GM21737 (cell line): ENCODE measurements around the gene GREB1.

Experiments used
- ATAC-seq: cut with Tn5 transposase; IDR thresholded peaks from one replicate; pipeline ENCODE4 v1.9.1; 2021; ENCODE audit warnings: mild to moderate bottlenecking, moderate library complexity; ENCODE audit not compliant: unreplicated experiment

The GREB1 gene

DNA sequence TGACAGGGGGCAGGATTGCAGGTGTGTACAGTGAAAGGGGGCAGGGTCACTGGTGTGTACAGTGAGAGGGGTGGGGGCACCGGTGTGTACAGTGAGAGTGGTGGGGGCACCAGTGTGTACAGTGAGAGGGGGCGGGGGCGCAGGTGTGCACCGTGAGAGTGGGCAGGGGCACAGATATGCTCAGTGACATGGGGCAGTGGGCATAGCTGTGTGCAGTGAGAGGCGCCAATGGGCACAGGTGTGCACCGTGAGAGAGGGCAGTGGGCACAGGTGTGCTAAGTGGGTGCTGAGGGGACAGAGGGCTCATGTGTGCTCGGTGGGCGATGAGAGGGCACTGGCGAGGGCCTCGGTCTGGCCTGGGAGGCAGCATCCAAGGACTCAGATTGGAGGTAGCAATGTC is 63.0 kb downstream of the GREB1 start:
- ATAC-seq: no peak

DNA sequence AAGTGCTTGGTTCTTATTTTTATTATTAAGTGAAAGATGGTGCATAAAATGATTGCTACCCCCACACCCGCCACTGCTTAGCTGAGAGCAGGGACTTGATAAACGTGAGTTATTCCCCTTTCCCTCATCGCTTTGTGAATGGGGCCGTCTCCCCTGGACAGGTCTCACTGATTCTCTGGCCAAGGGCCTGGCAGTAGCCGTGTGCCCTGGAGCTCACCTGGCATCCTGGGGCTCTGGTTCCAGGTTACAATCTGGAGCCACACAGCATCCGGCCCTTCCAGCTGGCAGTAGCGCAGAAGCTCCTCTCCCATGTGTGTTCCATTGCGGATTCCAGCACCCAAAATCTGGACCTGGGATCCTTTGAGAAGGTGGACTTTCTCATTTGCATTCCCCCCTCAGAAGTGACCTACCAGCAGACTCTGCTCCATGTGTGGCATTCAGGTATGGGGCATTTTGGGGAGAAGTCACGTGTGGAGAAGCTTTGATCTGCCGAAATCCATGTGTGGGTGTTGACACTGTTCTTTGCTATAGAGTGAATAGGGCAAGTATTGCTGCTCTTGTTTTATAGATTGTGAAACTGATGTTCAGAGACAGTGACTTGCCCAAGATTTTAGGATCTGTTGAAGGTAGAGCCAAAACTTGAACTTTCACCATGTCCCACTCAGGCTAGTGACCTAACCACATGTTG is 63.8 kb downstream of the GREB1 start:
- no peak for ATAC-seq

DNA sequence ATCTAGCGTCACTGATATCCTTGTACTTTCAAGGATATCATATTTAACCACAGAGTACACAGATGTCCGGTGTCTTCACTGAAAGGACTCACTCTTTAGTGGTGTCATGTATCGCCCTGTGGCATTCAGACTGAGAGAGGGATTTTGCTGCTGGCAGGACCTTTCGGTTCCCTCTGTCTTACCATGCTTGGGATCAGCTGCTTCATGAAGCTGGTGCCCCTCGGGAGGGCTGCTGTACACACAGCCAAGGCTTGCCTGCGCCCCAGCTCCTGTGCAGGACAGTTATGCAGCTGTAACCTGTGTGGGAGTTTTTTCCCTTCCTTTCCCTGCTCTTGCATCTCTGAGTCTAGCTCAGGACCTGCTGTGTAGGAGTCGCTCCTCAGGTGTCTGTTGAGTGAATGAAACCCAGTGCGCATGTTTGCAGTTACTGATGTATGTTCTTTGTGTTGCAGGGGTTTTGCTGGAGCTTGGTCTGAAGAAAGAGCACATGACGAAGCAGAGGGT is 64.4 kb downstream of the GREB1 start:
- no peak for ATAC-seq

DNA sequence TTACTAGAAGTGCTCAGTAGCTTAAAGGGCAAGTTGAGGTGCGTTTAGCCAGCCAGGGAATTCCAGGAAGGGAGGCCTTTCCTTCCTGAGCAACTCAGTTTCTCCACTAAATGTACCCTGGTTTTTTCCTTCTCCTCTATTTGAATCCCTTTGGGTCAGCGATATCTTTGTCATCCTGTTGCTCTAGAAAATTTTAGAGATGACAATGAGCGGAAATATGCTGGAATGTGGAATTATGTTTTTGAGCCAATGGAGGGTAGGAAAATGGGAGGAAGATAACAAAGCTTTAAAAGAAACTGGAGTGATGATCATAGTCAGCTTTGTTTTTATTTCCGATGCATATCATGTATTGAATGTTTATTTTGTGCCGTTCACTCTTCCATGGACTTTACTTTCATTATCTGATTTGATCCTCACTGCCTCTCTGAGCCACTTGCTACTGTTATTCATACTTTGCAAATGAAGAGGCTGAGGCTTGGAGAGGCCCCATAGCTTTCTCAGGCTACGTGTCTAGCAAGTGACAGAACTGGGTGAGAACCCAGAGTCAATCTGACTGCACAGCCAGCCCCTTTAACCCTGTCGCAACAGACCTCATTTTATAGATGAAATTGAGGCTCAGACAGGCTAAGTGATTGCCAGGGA is 68.8 kb downstream of the GREB1 start:
- ATAC-seq: no peak

DNA sequence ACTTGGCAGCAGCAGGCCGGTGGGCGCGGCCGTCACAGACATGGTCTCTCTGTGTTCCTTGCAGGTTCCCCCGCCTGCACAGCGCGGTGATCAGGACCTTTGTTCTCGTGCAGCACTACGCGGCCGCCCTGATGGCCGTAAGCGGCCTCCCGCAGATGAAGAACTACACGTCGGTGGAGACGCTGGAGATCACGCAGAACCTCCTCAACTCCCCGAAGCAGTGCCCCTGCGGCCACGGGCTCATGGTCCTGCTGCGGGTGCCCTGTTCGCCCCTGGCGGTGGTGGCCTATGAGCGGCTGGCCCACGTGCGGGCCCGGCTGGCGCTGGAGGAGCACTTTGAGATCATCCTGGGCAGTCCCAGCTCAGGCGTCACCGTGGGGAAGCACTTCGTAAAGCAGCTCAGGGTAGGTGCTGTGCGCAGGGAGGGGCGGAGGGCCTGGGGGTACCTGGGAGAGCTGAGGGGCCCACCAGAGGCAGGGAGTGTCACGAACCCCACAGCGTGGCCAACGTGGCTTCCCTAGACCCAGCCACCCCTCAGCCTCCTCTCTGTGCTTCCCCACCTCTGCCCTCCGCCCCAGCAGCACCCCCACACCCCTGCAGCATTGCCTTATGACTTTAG is 76.9 kb downstream of the GREB1 start:
- no peak for ATAC-seq

DNA sequence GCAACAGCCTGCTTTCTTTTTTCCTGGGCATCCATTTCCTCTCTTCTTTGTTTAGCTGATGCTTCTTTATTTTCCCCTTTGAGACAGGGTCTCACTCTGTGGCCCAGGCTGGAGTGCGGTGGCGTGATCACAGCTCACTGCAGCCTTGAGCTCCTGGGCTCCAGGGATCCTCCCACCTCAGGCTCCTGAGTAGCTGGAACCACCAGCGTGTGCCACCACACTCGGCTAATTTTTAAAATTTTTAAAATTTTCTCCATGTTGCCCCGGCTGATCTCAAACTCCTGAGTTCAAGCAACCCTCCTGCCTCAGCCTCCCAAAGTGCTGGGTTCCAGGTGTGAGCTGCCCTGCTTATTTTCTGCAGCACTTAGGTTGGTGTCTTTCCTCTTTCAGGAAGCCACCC is 77.4 kb downstream of the GREB1 start:
- ATAC-seq: no peak

DNA sequence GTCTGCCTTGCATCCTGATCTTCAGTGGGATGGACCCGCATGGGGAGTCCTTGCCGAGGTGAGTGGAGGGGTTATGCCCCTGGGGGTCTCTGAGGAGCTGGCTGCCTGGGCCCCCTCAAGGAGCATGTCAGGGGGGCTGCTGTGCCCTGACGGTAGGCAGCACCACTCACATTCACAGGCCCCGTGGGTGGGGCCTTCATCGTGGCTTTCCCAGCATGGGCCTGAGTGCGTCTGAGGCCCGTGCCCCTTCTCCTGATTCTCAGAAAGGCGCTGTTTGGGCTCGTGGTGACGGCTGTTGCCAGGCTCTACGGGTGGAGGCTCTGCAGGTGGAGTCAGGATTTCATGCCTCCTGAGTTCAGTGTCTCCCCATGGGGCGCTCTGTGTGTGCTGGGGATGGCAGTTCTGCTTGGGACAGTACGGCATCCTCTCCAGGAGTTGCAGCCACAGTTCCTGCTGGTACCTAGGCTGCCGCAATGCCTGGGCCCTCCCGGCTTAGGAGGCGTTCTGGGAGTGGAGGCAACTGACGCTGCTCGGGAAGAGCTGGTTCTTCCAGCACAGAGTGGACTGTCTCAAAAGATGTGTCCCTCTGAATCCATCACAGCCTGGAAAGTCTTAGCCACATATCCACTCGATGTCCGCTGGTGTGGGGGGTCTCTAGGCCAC is 78.8 kb downstream of the GREB1 start:
- no peak for ATAC-seq

DNA sequence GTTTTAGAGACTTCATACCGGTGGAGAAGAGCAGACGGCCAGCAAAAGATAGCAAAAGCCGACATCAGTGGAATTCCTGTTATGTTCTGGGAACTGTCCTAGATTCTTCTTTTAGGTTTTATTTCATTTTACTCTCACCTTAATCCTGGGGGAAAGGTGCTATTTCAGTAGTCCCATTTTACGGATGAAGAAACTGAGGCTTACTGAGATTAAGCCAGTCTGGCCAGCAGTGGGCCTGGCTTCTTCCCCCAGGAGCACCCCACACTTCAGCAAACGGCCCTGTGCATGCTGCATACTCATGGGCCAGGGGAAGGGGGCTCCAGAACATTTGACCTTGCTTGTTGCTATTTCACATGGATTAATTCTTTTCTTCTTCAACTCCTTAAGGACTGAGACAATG is 79.5 kb downstream of the GREB1 start:
- ATAC-seq: no peak

DNA sequence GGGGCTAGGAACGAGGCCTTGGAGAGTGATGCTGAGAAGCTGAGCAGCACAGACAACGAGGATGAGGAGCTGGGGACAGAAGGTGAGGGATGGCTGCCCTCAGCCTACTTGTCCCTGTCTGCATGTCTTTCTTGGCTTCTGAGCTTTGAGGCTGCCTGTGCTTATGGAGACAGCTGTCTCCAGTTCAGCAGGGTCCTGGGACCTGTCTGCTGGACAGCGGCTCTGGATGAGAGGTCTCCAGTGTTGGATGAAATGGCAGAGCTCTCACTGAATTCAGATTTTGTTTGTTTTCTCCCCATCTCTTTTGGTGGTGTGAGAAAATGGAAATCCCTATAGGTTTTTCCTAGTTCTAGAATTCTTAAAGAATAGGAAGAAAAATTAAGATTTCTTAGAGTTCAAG is 81.4 kb downstream of the GREB1 start:
- no peak for ATAC-seq

DNA sequence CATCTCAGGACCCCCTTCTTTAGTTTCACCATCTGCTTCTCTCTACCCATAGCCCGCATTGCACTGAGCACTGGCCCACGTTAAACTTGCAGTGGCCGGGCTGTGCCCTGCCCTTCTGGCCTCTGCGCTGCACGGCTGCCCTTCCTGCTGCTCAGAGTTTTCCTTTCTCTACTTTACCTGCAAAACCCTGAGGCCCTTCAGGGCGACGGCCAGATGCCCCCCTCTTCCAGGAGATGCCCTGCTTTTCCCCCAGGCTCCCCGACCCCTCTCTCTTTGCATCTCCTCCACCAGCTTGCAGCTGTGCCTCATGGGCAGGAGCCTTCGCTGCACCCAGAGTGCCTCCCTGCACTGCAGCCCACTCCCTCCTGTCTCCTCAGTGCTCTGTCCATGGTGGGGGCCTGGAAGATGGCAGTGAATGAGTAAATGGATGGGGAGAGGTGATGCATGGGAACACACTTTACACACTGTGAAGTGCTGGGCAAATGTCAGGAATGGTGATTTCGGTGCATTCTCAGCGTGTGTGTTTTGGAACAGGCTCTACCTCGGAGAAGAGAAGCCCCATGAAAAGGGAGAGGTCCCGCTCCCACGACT is 82.3 kb downstream of the GREB1 start:
- ATAC-seq: no peak

DNA sequence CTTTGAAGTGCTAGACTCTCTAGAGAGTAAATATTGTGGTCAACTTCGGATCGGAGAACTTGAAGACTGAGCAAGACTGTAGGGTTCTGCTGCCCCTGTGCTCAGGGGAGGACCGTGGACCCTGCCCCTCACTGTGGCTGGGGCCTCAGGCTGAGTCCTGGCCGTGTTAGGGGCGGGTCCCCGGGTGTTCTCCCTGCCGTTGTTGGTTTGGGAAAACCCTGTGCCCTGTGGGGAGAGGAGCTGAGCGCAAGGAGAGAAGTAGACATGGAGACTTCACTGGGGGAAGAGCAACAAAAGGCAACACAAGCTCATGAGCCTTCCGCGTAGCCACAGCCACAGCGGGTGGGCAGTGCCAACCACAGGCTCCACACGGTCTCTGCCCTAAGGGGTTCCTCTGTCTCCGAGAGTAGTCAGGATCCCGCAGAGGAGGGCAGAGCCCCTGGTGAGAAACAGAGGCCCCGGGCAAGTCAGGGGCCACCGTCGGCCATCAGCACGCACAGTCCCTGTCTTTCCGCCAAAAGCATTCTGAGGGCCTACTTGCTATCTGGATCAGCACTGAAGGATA is 83.1 kb downstream of the GREB1 start:
- ATAC-seq: no peak

DNA sequence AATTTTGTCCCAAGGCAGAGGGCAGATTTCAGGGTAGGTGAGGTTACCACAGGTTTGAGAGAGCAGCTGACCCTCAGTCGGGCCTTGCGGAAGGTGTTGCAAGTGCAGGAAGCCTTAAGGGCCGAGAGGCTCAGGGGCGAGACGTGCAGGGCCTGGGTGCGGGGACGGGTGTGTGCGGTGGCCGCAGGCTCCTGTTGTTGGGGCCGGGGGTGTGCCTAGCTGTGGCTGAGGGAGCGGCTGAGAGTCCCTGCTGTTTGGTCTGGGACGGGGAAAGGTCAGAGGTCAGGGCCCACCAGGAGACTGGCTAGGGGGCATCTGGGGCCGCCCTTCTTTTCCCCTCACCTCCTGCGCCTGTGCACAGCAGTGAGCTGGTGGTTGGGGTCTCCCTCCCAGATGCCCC is 83.7 kb downstream of the GREB1 start:
- no peak for ATAC-seq

DNA sequence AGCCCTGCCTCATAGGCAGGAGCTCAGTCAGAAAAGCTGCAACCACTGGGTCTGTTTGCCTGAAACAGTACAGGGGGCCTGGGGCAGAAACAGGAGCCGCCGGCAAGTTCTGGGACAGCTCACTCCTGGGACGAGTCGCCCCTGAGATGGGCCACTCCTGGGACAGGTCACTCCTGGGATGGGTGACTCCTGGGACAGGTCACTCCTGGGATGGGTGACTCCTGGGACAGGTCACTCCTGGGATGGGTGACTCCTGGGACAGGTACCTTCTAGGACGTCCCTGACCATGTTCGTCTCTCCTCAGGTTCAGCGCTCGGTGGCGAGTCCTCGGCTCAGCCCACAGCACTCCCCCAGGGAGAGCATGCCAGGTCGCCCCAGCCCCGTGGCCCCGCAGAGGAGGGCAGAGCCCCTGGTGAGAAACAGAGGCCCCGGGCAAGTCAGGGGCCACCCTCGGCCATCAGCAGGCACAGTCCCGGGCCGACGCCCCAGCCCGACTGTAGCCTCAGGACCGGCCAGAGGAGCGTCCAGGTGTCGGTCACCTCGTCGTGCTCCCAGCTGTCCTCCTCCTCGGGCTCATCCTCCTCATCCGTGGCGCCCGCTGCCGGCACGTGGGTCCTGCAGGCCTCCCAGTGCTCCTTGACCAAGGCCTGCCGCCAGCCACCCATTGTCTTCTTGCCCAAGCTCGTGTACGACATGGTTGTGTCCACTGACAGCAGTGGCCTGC is 84.3 kb downstream of the GREB1 start:
- no peak for ATAC-seq

DNA sequence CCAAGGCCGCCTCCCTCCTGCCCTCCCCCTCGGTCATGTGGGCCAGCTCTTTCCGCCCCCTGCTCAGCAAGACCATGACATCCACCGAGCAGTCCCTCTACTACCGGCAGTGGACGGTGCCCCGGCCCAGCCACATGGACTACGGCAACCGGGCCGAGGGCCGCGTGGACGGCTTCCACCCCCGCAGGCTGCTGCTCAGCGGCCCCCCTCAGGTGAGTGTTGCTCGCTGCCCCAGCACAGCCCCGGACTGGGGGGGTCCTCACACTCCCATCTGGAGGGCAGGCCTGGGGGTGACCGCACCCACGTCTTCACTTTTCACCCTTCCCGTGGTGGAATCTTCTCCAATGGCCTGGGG is 84.8 kb downstream of the GREB1 start:
- ATAC-seq: no peak

DNA sequence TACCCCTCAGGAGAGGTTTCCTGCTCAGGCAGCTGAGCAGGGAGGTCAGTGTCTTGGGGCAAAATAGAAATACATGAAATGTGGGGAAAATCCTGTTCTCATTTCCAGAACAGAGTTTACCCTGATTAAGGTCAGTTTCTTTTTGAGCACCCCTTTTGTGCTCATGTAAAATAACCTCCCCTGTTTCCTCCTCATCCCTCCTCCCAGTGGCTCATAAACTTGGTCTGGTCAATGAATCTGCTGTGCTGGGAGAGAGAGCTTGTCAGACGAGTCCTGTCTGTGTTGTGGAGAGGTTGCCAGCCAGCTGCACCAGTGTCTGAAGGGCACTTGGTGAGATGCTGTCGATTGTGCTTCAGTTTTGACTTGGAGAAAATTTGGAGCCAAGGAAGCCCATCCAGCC is 87.6 kb downstream of the GREB1 start:
- no peak for ATAC-seq

DNA sequence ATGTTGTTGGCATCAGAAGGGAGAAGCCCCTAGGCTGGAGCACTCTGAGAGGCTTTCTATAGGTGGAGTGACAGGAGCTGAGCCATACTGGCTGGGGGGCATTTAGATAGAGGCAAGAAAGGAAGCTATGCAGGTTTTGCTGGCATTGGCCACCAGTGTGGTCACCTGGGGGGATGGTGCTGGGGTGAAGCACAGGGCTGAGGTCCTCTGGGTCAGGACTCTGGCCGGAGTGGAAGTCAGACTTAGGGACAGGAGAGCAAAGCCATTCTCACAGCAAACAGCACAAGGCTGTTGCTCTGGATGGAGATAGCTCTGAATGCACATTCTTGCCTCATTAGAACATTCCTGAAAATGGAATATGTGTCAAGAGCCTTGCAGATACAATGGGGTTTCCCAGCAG is 88.8 kb downstream of the GREB1 start:
- no peak for ATAC-seq

DNA sequence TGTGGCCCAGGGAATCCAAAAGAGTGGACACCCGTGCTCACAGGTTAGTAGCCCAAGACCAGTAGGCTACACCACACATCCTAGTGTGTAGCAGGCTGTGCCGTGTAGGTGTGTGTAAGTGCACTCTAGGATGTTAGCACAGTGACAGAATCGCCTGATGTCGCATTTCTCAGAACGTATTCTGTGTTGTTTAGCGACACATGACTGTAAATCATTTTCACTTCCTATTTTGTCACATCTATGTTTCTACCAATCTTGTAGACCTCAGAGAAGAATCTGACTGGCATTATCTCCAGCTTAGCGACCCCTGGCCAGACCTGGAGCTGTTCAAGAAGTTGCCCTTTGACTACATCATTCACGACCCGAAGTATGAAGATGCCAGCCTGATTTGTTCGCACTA is 91.0 kb downstream of the GREB1 start:
- no peak for ATAC-seq

DNA sequence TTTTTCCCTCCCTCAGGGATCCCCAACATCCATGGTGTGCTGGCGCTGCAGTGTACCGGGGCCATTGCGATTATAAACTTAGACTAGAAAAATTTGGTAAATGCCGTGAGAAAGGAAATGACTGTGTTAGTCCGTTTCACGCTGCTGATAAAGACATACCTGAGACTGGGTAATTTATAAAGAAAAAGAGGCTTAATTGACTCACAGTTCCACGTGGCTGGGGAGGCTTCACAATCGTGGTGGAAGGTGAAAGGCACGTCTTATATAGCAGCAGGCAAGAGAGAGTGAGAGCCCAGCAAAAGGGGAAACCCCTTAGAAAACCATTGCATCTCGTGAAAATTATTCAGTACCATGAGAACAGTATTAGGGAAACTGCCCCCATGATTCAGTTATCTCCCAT is 91.8 kb downstream of the GREB1 start:
- no peak for ATAC-seq

DNA sequence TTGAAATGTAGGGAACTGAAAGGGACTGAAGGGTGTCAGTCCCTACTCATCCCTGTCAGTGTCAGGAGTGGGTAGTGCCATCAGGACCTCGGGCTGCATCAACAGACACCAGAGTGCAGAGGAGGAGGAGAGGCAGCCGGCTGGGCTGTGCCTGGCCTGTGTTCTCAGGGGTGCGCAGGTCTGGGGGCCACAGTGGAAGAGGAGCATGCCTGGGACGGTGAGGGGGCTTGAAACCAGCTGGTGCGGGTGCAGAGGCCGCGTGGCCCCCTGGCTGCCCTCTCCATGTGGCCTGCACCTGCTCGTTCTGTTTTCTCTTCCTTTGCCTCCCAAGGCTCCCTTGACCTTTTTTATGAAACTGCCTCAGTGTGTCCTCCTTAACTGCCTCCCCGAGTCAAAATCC is 94.8 kb downstream of the GREB1 start:
- ATAC-seq: no peak

DNA sequence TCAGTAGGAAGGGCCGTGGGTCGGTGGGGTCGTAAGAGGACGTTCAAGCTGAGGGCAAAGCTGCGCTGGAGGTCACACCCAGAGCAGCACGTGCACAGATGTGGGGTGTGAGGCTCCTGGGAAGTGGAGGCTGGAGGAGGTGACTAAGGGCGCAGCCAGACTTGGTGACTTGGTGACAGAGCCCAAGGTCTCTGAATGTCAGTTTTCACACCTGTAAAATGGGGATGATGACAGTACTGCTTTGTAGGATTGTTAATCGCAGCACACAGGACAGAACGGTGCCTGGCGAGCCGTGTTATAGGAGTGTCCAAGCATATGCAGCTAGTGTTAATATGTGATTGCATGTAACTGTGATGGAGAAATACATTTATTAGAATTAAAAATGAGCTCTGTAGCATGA is 95.4 kb downstream of the GREB1 start:
- ATAC-seq: no peak

DNA sequence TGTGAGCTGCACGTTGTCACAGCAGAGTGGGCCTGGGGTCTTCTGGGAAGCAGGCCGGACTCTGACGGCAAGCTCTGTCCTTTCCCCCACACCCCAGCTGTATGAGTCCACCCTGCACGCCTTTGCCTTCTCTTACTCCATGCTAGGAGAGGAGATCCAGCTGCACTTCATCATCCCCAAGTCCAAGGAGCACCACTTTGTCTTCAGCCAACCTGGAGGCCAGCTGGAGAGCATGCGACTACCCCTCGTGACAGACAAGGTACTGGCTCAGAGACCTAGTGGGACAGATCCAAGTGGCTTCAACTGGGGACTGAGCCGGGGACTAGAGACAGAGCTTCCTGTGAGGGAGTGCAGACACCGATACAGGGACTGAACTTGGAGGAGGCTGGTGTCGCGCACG is 96.0 kb downstream of the GREB1 start:
- ATAC-seq: no peak
